GM23248 (cell line): ENCODE results near the gene MDGA2. TPM values are rescaled to one million over a fixed set of nuclear protein-coding genes. Genes with fewer than 3 reads are reported as not detected.

ENCODE experiments used
- DNase-seq: peaks from one replicate; pipeline ENCODE4 v3.0.0-alpha.2; 2015
- H2AFZ ChIP-seq: fragments of 200-600 bp; sonication (generic); 2 replicates; pipeline ENCODE4 v1.6.1; 2016; ENCODE audit warnings: antibody characterized with exemption
- H3F3A ChIP-seq: fragments of 200-600 bp; sonication (generic); 2 replicates; pipeline ENCODE4 v1.6.1; 2016; ENCODE audit warnings: mild to moderate bottlenecking, antibody characterized with exemption, mixed run types; ENCODE audit not compliant: insufficient read depth
- H3K27ac ChIP-seq: fragments of 200-600 bp; sonication (generic); 2 replicates; pipeline ENCODE4 v1.5.1; 2016; ENCODE audit warnings: mild to moderate bottlenecking
- H3K27me3 ChIP-seq: fragments of 200-600 bp; sonication (generic); replicated peaks from 2 replicates; pipeline ENCODE4 v1.6.1; 2016; ENCODE audit warnings: mild to moderate bottlenecking; ENCODE audit not compliant: insufficient read depth
- H3K36me3 ChIP-seq: fragments of 200-600 bp; sonication (generic); 2 replicates; pipeline ENCODE4 v1.6.1; 2016; ENCODE audit warnings: low read depth, mild to moderate bottlenecking
- H3K4me1 ChIP-seq: fragments of 200-600 bp; sonication (generic); 2 replicates; pipeline ENCODE4 v1.6.1; 2016; ENCODE audit warnings: mild to moderate bottlenecking; ENCODE audit not compliant: insufficient read depth
- H3K4me2 ChIP-seq: fragments of 200-600 bp; sonication (generic); one replicate; pipeline ENCODE4 v1.6.1; 2016; ENCODE audit warnings: mild to moderate bottlenecking; ENCODE audit not compliant: unreplicated experiment
- H3K4me3 ChIP-seq: fragments of 200-600 bp; sonication (generic); 2 replicates; pipeline ENCODE4 v1.5.1; 2016; ENCODE audit warnings: mild to moderate bottlenecking
- H3K79me2 ChIP-seq: fragments of 200-600 bp; sonication (generic); 2 replicates; pipeline ENCODE4 v1.6.1; 2016; ENCODE audit warnings: mild to moderate bottlenecking; ENCODE audit not compliant: insufficient read depth
- H3K9ac ChIP-seq: fragments of 200-600 bp; sonication (generic); 2 replicates; pipeline ENCODE4 v1.6.1; 2016; ENCODE audit warnings: mild to moderate bottlenecking
- H3K9me2 ChIP-seq: fragments of 200-600 bp; sonication (generic); 2 replicates; pipeline ENCODE4 v1.6.1; 2016; ENCODE audit warnings: mixed run types, mild to moderate bottlenecking, moderate library complexity; ENCODE audit not compliant: insufficient read depth
- H3K9me3 ChIP-seq: fragments of 200-600 bp; sonication (generic); one replicate; pipeline ENCODE4 v1.6.1; 2017; ENCODE audit warnings: low read depth
- H4K20me1 ChIP-seq: fragments of 200-600 bp; sonication (generic); 2 replicates; pipeline ENCODE4 v1.6.0; 2016; ENCODE audit not compliant: insufficient read depth
- EZH2 ChIP-seq: fragments of 200-600 bp; sonication (generic); IDR thresholded peaks from 2 replicates; pipeline ENCODE4 v1.6.1; 2018; ENCODE audit warnings: antibody characterized with exemption, mild to moderate bottlenecking; ENCODE audit not compliant: insufficient read depth, poor library complexity, severe bottlenecking
- EZH2phosphoT487 ChIP-seq: fragments of 200-600 bp; sonication (generic); IDR thresholded peaks from 2 replicates; pipeline ENCODE4 v1.6.1; 2018; ENCODE audit warnings: antibody characterized with exemption, moderate library complexity, mild to moderate bottlenecking, low read depth; ENCODE audit not compliant: insufficient read depth
- WGBS, 2 experiments: methylation state at CpG; one replicate each; pipeline ENCODE4 v1.1.6; 2015 to 2017; ENCODE audit warnings: low lambda C conversion rate in 2 of 2, low coverage in 1 of 2; ENCODE audit errors: missing lambda C conversion rate in 2 of 2; 5-methylcytosine and 5-hydroxymethylcytosine counted together
- in situ Hi-C: fragments of 300-500 bp; cut with MboI; formaldehyde crosslinking; loops from 2 replicates; pipeline ENCODE4 v1.15.0; 2020
- polyA plus RNA-seq: library from polyadenylated mRNA; unstranded; fragments of >200 nt; fragmentation: Nextera tagmentation; extraction: Ambion mirVana; gene quantifications from 2 replicates; pipeline ENCODE4 v1.2.1, GENCODE V29; 2016
- total RNA-seq: library from RNA; depleted of rRNA; stranded (reverse); fragments of >200 nt; shearing (Covaris generic); gene quantifications from 2 replicates; pipeline ENCODE4 v1.2.3, GENCODE V29; 2014

MDGA2 gene
- total and polyA plus RNA-seq, 2 experiments from 2014 or later = not detected

- no peaks in the 10 kb centered on the region for H3F3A ChIP-seq
- H4K20me1 ChIP-seq = no peaks in the 10 kb centered on the region
- no peak overlapping the region for H2AFZ ChIP-seq
- no peaks in the 10 kb centered on the region for H3K27me3 ChIP-seq
- TF ChIP-seq EZH2phosphoT487 (no peak), EZH2 (no peak)
- 42 to 44% methylated on average over 5 of the region's 5 CpGs for WGBS, 2 experiments
- in situ Hi-C loops = no loop called here
- DNase-seq = no peak
- no peak overlapping the region for H3K9ac ChIP-seq
- H3K79me2 ChIP-seq = no peaks in the 10 kb centered on the region
- H3K4me2 ChIP-seq = no peak overlapping the region
- H3K4me3 ChIP-seq = no peak overlapping the region
- no peaks in the 10 kb centered on the region for H3K9me3 ChIP-seq
- no peaks in the 10 kb centered on the region for H3K9me2 ChIP-seq
- no peak overlapping the region for H3K27ac ChIP-seq
- no peaks in the 10 kb centered on the region for H3K4me1 ChIP-seq
- no peaks in the 10 kb centered on the region for H3K36me3 ChIP-seq
Observed at GRCh38 chr14:47273939-47274338, 401.5 kb downstream of the MDGA2 start.

- no peak for DNase-seq
- H3K27ac ChIP-seq = no peak overlapping the region
- WGBS, 2 experiments = 25 to 38% methylated on average over 4 of the region's 4 CpGs
- H3K36me3 ChIP-seq = no peaks in the 10 kb centered on the region
- in situ Hi-C loops = no loop called here
- no peak overlapping the region for H3K4me3 ChIP-seq
- no peak overlapping the region for H3K4me2 ChIP-seq
- H3K27me3 ChIP-seq = no peaks in the 10 kb centered on the region
- H4K20me1 ChIP-seq = no peaks in the 10 kb centered on the region
- no peak overlapping the region for H2AFZ ChIP-seq
- H3K9me3 ChIP-seq = no peaks in the 10 kb centered on the region
- H3K79me2 ChIP-seq = no peaks in the 10 kb centered on the region
- TF ChIP-seq EZH2phosphoT487 = no peak
- TF ChIP-seq EZH2 = no peak
- H3K9me2 ChIP-seq = no peaks in the 10 kb centered on the region
- no peak overlapping the region for H3K9ac ChIP-seq
- H3K4me1 ChIP-seq = no peaks in the 10 kb centered on the region
- H3F3A ChIP-seq = no peaks in the 10 kb centered on the region
Observed at GRCh38 chr14:47270715-47271114, 404.7 kb downstream of the MDGA2 start.

GRCh38 chr14:47269756-47270492 lies 405.5 kb downstream of the MDGA2 start:
- Histone ChIP-seq H3K27me3 (no peaks in the 10 kb centered on the region), H3K9me3 (no peaks in the 10 kb centered on the region), H2AFZ (no peak overlapping the region), H3K36me3 (no peaks in the 10 kb centered on the region), H3K4me3 (0 out of 2 replicates have a peak overlapping the region, but pooled peaks have one; percentile 7), H3K9ac (no peak overlapping the region), H3K9me2 (no peaks in the 10 kb centered on the region), H4K20me1 (no peaks in the 10 kb centered on the region), H3K4me2 (no peak overlapping the region), H3F3A (no peaks in the 10 kb centered on the region), H3K27ac (peak overlapping the region; percentile 24; the same call in 1 of the 2 replicates), H3K4me1 (no peaks in the 10 kb centered on the region), H3K79me2 (no peaks in the 10 kb centered on the region)
- TF ChIP-seq EZH2 (no peak), EZH2phosphoT487 (no peak)
- in situ Hi-C loops = no loop called here
- peak; percentile 4 for DNase-seq
- 37 to 51% methylated on average over 6 of the region's 6 CpGs for WGBS, 2 experiments

- no peaks in the 10 kb centered on the region for H3F3A ChIP-seq
- WGBS, 2 experiments = 18 to 30% methylated on average over 1 of the region's 1 CpG
- no peak overlapping the region for H2AFZ ChIP-seq
- H3K9me2 ChIP-seq = no peaks in the 10 kb centered on the region
- no peak overlapping the region for H3K27ac ChIP-seq
- H3K4me1 ChIP-seq = no peaks in the 10 kb centered on the region
- no peaks in the 10 kb centered on the region for H3K79me2 ChIP-seq
- H3K4me3 ChIP-seq = no peak overlapping the region
- H3K4me2 ChIP-seq = no peak overlapping the region
- H3K36me3 ChIP-seq = no peaks in the 10 kb centered on the region
- H4K20me1 ChIP-seq = no peaks in the 10 kb centered on the region
- no peak overlapping the region for H3K9ac ChIP-seq
- in situ Hi-C loops = no loop called here
- DNase-seq = no peak
- no peak for TF ChIP-seq EZH2phosphoT487
- TF ChIP-seq EZH2 = no peak
- no peaks in the 10 kb centered on the region for H3K9me3 ChIP-seq
- H3K27me3 ChIP-seq = no peaks in the 10 kb centered on the region
Observed at GRCh38 chr14:47264842-47265241, 410.6 kb downstream of the MDGA2 start.
